DMS 273 (cell line): Measurements from ENCODE around the gene DAZL.

ENCODE experiments used
- DNase-seq: peaks from one replicate; lab custom pipeline; 2025; ENCODE audit not compliant: unreplicated experiment; lab: John Stamatoyannopoulos, UW

Gene DAZL

GRCh38 chr3:16596352-16597032, 8.7 kb downstream of the DAZL start:
- DNase-seq = no peak

- DNase-seq = no peak
These were observed 9.4 kb downstream of the DAZL start for GRCh38 chr3:16595778-16596177.

- DNase-seq = no peak
These were observed 15.2 kb downstream of the DAZL start for GRCh38 chr3:16589867-16590624.

DNA sequence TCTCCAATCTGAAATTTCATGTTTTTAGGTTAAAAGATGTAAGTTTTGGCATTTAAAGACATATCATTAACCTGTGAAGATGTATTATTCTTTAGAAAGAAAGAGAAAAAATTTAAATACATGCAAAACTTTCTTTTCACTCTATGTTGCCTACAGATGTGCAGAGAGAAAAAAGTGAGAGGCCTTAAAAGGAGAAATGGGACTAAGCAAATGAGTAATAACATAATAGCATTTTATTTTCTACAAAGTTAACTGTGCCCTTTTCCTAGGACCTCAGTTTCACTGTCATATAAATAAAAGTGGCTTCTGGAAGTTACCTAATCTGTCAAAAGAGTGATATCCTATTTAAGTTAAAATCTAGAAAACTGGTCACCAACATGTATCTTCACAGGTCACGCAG, 16.1 kb downstream of the DAZL start:
- no peak for DNase-seq

- DNase-seq = no peak
These were observed 17.6 kb downstream of the DAZL start for GRCh38 chr3:16587681-16588060.

GRCh38 chr3:16587047-16587680, 18.1 kb downstream of the DAZL start:
- no peak for DNase-seq

DNA sequence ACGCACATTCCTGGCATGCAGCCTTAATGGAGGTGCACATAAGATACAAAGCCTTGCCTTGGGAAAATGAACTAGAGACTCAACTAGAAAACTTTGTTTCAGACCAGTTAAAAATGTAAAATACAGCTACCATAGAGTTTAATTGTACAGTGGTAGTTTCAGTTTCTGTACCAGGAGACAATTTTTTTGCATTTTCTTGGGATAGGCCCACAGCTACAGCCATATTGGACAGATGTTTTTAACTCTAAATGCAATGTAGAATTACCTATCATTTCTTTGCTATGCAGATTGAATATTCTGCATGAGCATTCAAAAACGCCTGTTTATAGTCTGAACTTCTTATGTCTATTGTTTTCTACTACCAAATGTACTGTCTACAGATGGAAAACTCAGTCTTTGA, 20.3 kb downstream of the DAZL start:
- no peak for DNase-seq

- no peak for DNase-seq
These were observed 21.7 kb downstream of the DAZL start for GRCh38 chr3:16583551-16583950.

DNA sequence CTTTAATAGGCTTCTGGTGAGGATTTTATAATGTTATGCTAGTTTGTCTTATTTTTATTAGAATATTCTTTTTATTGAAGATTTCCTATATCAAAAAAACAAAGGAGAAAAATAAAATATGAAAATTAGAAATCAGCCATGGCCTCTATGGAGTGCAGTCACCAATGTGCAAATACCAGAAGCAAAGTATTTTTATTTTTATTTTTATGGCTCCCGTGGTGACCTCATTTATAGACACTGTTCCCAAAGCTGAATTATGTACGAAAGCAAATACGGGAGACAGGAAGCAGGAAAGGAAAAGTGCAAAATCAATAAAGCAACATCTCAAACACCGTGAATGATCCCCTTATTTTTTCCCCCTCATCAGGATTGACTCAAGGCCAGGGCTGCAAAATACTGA, 35.1 kb downstream of the DAZL start:
- no peak for DNase-seq

DNA sequence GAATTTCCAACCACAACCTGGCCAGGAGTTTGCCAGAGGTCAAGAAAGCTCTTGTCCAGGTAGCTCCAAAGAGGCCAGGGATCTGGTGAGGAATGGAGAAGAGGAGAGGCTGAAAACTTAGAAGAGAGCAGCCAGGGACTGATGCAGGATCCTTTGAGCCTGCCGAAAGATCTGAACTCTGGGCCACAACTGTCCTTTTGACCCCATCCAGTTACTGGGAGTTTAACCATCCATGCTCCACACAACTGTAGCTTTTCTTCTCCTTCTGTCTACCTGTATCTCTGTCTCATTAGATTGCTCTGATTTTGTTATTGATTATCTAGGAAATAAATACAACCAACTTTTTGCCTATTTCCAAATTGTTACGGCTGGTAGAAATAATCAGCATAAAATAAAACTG, 36.7 kb downstream of the DAZL start:
- no peak for DNase-seq

DNA sequence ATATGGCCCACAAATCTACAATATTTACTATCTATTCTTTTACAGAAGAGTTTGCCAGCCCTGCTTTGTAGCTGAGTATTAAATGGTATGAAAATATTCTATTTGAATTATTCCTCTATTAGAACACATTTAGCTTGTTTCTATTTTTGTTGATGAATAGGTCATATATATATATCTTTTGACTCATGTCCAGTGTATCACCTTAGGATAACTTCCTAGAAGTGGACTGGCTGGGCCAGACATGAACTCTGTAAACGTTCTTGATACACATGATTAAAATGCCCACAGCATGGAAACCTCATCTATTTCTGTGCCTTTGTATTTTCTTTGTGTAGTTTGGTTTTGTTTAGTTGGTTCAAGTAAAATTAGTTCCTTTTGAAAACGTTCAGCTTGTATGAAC, 37.1 kb downstream of the DAZL start:
- DNase-seq = no peak

GRCh38 chr3:16559653-16560365, 45.4 kb downstream of the DAZL start:
- no peak for DNase-seq

DNA sequence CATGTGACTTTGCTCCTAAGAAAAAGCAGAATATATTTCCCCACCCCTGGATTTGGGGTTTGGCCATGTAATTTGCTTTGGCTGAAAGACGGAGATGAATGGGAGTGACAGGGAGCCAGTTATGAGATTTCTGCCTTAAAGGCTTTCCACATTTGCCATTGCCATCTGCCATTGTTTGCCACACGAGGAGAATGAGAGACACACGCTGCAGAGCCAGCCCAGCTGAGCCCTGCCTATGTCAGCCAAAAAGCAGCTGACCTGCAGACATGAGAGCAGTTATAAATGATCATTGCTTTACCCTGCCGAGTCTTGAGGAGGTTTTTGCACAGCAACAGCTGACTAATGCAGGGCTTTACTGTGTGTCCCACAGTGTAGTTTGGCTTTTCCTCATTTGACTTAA, 51.1 kb downstream of the DAZL start:
- DNase-seq = no peak

DNA sequence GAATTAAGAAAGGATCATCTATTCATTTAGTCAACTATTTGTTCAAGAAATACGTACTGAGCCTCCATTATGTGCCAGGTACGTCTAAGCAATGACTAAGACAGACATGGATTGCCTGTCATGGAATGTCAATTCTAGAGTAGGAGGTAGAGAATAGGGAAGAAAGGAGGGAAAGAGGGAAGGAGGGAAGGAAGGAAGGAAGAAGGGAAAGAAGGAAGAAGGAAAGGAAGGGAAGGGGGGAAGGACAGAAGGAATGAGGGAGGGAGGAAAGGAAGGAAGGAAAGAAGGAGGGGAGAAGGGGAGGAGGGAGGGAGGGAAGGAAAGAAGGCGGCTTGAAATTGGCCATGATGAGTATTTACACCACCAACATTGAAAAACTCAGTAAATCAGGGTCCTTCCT, 52.5 kb downstream of the DAZL start:
- DNase-seq = no peak

DNA sequence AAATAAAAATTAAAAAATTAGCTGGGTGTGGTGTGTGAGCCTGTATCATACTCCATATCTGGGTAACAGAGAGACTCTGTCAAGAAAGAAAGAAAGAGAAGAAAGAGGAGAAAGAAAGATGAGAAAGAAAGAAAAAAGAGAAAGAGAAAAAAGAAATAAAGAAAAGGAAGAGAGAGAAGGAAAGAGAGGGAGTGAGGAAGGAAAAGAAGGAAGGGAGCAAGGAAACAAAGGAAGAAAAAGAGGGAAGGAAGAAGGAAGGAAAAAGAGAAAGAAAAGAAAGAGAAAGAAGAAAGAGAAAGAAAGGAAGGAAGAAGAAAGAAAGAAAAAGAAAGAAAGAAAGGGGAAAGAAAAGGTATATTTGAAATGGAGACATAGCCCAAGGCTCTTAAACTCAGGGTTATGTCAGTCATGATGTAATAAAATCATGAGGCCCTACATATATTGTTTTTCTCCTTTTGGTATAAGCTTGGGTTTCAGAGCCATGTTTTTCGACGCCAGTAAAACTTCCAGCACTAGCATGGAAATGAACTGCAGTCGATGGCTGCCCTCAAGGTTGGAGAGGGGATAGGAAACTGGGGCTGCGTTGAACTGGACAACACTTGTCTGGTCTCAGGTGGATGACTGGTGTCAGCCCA, 53.8 kb downstream of the DAZL start:
- no peak for DNase-seq

DNA sequence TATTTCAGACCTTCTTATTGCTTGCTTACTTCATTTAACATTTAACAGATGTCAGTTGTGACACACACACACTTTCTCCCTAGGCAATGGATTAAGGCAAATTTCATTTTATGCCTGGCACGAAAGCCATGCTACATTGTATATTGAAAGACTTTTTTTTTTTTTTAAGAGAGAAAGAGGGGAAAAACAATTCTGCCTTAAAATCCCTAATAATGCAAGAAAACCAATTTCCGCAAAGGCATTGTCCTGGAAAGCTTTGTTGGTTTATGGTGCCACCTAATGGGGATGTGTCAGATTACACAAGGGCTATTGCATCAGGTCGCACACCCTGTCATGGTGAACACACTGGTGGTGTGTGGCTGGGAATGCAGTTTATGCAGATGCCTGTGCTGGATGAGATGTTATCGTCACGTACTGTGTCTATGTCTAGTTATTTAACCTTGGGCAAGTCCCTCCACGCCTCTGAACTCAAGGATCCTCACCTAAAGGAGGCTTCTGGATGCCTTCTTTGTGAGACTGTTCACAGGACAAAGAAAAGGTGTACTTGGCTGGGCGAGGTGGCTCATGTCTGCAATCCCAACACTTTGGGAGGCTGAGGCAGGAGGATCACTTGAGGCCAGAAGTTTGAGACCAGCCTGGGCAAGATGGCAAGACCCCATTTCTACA, 54.4 kb downstream of the DAZL start:
- peak; percentile 85 for DNase-seq

DNA sequence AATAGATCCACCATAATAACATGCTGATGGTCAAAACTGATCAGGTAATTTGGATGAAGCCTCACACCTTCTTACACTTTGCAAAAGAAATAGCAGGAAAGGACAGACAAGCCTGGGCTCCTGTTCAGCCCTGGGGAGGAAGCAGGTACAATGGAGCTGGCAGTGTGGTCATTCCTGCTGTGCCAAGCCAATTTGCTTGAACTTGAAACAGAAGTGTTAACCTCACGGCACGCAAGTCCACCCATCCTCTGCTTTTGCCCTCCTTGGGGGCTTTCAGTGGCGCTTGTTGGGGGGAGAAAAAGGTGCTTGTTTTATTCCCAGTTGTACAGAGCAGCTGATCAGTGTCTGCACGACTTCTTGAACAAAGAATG, 54.9 kb downstream of the DAZL start:
- no peak for DNase-seq

DNA sequence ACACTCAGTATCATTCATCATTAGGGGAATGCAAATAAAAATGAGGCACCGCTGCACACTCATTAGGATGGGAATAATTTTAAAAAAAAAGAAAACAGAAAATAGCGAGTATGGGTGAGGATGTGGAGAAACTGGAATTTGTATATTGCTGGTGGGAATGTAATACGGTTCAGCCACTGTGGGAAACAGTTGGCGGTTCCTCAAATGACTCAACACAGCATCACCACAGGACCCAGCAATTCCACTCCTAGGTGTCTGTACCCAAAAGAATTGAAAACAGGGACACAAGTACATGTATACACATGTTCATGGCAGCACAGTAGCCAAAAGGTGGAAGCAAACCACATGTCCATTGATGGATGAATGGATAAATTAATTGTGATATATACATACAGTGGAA, 56.5 kb downstream of the DAZL start:
- no peak for DNase-seq

DNA sequence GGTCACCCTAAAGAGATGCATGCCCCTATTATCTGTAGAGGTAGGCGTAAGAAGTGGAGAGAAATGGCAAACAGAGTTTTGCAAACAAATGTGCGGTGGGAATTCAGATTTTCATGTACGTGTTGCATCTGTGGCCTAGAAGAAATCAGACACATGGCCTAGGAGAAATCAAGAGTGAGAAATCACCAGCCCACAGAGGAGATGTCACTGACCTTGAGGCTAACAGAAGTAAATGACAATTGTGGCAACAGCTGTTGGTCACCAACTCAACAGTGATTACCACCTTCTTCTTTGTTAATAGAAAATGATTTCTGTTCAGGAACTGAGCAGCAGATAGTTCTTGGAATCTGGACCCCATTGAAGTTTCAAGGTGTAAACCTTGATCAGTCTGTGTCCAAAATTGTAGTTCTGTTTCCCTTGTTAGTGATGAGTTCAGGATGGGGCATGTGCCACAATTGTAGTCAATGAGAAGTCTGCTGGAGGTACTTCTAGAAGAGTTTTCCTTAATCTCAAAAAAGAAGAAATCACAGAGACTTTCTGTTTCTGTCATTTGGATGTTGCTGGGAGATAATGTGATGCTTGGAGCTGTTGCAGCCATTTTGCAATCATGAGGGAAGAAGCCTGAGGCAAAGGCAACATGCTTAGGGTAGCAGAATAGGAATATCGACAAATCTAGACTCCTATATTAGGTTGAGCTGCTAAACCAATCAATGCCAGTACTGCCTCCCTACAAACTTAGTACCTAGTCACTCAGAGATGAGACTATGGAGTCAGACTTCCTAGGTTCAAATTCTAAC, 57.5 kb downstream of the DAZL start:
- no peak for DNase-seq
